Breast epithelium (tissue), 3 donors: ENCODE data around the gene NINL.

Experiments
- POLR2A ChIP-seq: fragments of 450-650 bp; IDR thresholded peaks from one replicate; pipeline ENCODE4 v1.6.1; 2016; ENCODE audit warnings: antibody characterized with exemption, mild to moderate bottlenecking, moderate library complexity
- POLR2AphosphoS5 ChIP-seq, 3 donors: sonication (generic); formaldehyde crosslinking; IDR thresholded peaks; one replicate each; pipeline ENCODE4 v1.6.1; 2017; ENCODE audit warnings: antibody characterized with exemption in 3 of 3
- TF ChIP-seq, protein P1 (sequence below), 3 donors: fragments of 450-650 bp; IDR thresholded peaks; one replicate each; pipeline ENCODE4 v1.5.1; 2016 to 2017; ENCODE audit warnings: antibody characterized with exemption in 3 of 3, mild to moderate bottlenecking in 3 of 3, moderate library complexity in 3 of 3

DNA sequence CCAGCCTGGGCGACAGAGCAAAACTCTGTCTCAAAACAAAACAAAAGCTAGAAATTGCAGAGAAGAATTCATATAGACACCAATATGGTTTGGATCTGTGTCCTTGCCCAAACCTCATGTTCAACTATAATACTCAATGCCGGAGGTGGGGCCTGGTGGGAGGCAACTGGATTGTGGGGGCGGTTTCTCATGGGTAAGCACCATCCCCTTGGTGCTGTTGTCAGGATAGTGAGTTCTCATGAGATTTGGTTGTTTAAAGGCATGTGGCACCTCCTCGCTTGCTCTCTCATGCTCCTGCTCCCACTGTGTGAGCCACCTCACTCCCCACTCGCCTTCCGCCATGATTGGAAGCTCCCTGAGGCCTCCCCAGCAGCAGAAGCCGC, 15.2 kb downstream of the NINL start:
- TF ChIP-seq, protein P1, sequence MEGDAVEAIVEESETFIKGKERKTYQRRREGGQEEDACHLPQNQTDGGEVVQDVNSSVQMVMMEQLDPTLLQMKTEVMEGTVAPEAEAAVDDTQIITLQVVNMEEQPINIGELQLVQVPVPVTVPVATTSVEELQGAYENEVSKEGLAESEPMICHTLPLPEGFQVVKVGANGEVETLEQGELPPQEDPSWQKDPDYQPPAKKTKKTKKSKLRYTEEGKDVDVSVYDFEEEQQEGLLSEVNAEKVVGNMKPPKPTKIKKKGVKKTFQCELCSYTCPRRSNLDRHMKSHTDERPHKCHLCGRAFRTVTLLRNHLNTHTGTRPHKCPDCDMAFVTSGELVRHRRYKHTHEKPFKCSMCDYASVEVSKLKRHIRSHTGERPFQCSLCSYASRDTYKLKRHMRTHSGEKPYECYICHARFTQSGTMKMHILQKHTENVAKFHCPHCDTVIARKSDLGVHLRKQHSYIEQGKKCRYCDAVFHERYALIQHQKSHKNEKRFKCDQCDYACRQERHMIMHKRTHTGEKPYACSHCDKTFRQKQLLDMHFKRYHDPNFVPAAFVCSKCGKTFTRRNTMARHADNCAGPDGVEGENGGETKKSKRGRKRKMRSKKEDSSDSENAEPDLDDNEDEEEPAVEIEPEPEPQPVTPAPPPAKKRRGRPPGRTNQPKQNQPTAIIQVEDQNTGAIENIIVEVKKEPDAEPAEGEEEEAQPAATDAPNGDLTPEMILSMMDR (IDR thresholded peaks at IDR 0.05): no peak
- TF ChIP-seq POLR2AphosphoS5 (IDR thresholded peaks at IDR 0.05): no peak
- TF ChIP-seq POLR2A: no peak
